Ishikawa (cell line): Measurements from ENCODE around the gene IRF6.

ENCODE experiments used
- EP300 ChIP-seq: IDR thresholded peaks from 2 replicates; pipeline ENCODE4 v1.6.1; 2012; ENCODE audit warnings: borderline replicate concordance
- RAD21 ChIP-seq: IDR thresholded peaks from 2 replicates; pipeline ENCODE4 v1.6.1; 2012; ENCODE audit warnings: low read depth
- TEAD4 ChIP-seq: IDR thresholded peaks from 2 replicates; pipeline ENCODE4 v1.6.1; 2012
- TF ChIP-seq, protein P1 (sequence below): IDR thresholded peaks from 2 replicates; pipeline ENCODE4 v1.6.1; 2012
- TF ChIP-seq, protein P2 (sequence below): IDR thresholded peaks from 2 replicates; pipeline ENCODE4 v1.6.1; 2012; ENCODE audit warnings: low read depth, mild to moderate bottlenecking

GRCh38 chr1:209767706-209768105 lies 38.2 kb downstream of the IRF6 start:
- TF ChIP-seq, protein P1, sequence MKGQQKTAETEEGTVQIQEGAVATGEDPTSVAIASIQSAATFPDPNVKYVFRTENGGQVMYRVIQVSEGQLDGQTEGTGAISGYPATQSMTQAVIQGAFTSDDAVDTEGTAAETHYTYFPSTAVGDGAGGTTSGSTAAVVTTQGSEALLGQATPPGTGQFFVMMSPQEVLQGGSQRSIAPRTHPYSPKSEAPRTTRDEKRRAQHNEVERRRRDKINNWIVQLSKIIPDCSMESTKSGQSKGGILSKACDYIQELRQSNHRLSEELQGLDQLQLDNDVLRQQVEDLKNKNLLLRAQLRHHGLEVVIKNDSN = no peak
- no peak for TF ChIP-seq RAD21
- no peak for TF ChIP-seq TEAD4
- TF ChIP-seq, protein P2, sequence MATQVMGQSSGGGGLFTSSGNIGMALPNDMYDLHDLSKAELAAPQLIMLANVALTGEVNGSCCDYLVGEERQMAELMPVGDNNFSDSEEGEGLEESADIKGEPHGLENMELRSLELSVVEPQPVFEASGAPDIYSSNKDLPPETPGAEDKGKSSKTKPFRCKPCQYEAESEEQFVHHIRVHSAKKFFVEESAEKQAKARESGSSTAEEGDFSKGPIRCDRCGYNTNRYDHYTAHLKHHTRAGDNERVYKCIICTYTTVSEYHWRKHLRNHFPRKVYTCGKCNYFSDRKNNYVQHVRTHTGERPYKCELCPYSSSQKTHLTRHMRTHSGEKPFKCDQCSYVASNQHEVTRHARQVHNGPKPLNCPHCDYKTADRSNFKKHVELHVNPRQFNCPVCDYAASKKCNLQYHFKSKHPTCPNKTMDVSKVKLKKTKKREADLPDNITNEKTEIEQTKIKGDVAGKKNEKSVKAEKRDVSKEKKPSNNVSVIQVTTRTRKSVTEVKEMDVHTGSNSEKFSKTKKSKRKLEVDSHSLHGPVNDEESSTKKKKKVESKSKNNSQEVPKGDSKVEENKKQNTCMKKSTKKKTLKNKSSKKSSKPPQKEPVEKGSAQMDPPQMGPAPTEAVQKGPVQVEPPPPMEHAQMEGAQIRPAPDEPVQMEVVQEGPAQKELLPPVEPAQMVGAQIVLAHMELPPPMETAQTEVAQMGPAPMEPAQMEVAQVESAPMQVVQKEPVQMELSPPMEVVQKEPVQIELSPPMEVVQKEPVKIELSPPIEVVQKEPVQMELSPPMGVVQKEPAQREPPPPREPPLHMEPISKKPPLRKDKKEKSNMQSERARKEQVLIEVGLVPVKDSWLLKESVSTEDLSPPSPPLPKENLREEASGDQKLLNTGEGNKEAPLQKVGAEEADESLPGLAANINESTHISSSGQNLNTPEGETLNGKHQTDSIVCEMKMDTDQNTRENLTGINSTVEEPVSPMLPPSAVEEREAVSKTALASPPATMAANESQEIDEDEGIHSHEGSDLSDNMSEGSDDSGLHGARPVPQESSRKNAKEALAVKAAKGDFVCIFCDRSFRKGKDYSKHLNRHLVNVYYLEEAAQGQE = no peak
- TF ChIP-seq EP300 = no peak
